ENCODE measurements around the gene MRC1. TPM values are rescaled to one million over a fixed set of nuclear protein-coding genes. Genes with fewer than 3 reads are reported as not detected.

MRC1 gene
- total RNA-seq, 2 donors from 2014 or later = 0.09 TPM; not detected in 1

DNA sequence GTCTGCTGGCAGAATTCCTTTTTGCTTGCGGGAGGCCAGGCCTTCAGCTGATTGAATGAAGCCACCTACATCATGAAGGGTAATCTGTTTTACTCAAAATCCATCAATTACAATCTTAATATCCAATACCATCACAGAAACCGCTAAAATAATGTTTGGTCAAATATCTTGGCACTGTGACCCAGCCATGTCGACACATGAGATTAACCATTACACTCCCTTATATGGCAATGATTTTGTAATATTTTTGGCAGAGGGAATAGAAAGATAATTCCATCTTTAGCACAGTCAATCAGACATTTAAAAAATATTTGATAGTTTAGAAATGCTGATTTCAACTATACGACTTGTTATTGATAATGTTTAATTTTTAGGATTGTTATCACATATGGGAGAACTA lies 106.0 kb downstream of the MRC1 start:
- no peak overlapping the region for H3K4me3 ChIP-seq (ENCODE audit: low read length)
- DNase-seq = no peak
- peaks cover 8% of the 10 kb centered on the region for H3K9me3 Mint-ChIP-seq
- H3K4me1 ChIP-seq (ENCODE audit: control insufficient read depth, insufficient read depth, low read length) = no peaks in the 10 kb centered on the region
- TF ChIP-seq, protein P1, sequence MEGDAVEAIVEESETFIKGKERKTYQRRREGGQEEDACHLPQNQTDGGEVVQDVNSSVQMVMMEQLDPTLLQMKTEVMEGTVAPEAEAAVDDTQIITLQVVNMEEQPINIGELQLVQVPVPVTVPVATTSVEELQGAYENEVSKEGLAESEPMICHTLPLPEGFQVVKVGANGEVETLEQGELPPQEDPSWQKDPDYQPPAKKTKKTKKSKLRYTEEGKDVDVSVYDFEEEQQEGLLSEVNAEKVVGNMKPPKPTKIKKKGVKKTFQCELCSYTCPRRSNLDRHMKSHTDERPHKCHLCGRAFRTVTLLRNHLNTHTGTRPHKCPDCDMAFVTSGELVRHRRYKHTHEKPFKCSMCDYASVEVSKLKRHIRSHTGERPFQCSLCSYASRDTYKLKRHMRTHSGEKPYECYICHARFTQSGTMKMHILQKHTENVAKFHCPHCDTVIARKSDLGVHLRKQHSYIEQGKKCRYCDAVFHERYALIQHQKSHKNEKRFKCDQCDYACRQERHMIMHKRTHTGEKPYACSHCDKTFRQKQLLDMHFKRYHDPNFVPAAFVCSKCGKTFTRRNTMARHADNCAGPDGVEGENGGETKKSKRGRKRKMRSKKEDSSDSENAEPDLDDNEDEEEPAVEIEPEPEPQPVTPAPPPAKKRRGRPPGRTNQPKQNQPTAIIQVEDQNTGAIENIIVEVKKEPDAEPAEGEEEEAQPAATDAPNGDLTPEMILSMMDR (conservative IDR thresholded peaks at IDR 0.05) = no peak
- 93 to 98% methylated on average over 2 to 4 of the region's 4 CpGs for WGBS, 2 experiments (ENCODE audit: insufficient coverage in 1 of 2, insufficient read length in 1 of 2)
- H3K4me1 Mint-ChIP-seq = no peaks in the 10 kb centered on the region
- no peak overlapping the region for H3K27ac Mint-ChIP-seq
- no peaks in the 10 kb centered on the region for H3K36me3 ChIP-seq (ENCODE audit: control insufficient read depth, insufficient read depth, low read length)
- no peaks in the 10 kb centered on the region for H3K27me3 ChIP-seq (ENCODE audit: control insufficient read depth, insufficient read depth, low read length, poor library complexity, severe bottlenecking)
- H3K9me3 ChIP-seq (ENCODE audit: control insufficient read depth, low read length) = peaks cover 8% of the 10 kb centered on the region
- H3K36me3 Mint-ChIP-seq (ENCODE audit: low read depth) = no peaks in the 10 kb centered on the region
- no peak overlapping the region for H3K27ac ChIP-seq (ENCODE audit: low read depth, low read length)
- H3K27me3 Mint-ChIP-seq (ENCODE audit: insufficient read depth) = no peaks in the 10 kb centered on the region
- H3K4me3 Mint-ChIP-seq = no peak overlapping the region
- H3K9ac ChIP-seq (ENCODE audit: extremely low read depth, low read length, poor library complexity, severe bottlenecking) = no peak overlapping the region

DNA sequence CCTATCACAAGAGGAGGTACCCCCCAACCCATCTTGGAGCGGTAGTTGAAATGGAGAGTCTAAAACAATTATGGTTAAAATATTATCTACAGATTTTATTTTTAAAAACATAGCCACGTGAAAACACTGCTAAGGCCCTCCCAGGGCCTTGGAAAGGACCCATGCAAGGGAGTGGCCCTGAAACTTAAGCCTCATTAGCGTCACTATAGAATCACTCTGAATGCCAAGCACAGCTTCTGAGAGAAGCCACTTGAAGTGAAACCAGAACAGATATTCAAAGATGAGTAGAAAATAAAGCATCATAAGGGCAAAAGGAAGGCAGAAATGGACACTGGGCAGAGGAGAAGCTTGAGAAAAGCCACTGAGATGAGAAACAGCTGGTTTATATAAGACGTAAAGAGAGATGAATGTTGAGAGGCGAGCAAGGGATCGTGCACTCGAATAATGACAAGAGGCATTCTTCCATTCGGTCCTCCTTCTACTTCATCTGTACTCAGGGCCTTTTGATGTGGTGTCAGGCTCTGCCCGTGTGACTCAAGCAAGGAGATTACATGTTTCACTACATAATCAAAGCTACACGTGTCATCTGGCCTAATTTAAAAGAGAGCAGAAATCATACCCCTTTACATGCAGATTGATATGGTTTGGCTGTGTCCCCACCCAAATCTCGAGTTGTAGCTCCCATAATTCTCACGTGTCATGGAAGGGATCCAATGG lies 109.2 kb downstream of the MRC1 start:
- H3K27me3 Mint-ChIP-seq (ENCODE audit: insufficient read depth) = no peaks in the 10 kb centered on the region
- H3K27ac ChIP-seq (ENCODE audit: low read depth, low read length) = no peak overlapping the region
- H3K9ac ChIP-seq (ENCODE audit: extremely low read depth, low read length, poor library complexity, severe bottlenecking) = no peak overlapping the region
- no peaks in the 10 kb centered on the region for H3K36me3 Mint-ChIP-seq (ENCODE audit: low read depth)
- H3K4me3 ChIP-seq (ENCODE audit: low read length) = no peak overlapping the region
- 89 to 94% methylated on average over 6 to 11 of the region's 12 CpGs for WGBS, 2 experiments (ENCODE audit: insufficient coverage in 1 of 2, insufficient read length in 1 of 2)
- peaks cover 4% of the 10 kb centered on the region for H3K4me1 Mint-ChIP-seq
- no peaks in the 10 kb centered on the region for H3K9me3 Mint-ChIP-seq
- H3K27me3 ChIP-seq (ENCODE audit: control insufficient read depth, insufficient read depth, low read length, poor library complexity, severe bottlenecking) = no peaks in the 10 kb centered on the region
- no peaks in the 10 kb centered on the region for H3K4me1 ChIP-seq (ENCODE audit: control insufficient read depth, insufficient read depth, low read length)
- no peak overlapping the region for H3K27ac Mint-ChIP-seq
- H3K9me3 ChIP-seq (ENCODE audit: control insufficient read depth, low read length) = no peaks in the 10 kb centered on the region
- no peaks in the 10 kb centered on the region for H3K36me3 ChIP-seq (ENCODE audit: control insufficient read depth, insufficient read depth, low read length)
- DNase-seq = no peak
- TF ChIP-seq, protein P1 (conservative IDR thresholded peaks at IDR 0.05) = no peak
- H3K4me3 Mint-ChIP-seq = no peak overlapping the region

DNA sequence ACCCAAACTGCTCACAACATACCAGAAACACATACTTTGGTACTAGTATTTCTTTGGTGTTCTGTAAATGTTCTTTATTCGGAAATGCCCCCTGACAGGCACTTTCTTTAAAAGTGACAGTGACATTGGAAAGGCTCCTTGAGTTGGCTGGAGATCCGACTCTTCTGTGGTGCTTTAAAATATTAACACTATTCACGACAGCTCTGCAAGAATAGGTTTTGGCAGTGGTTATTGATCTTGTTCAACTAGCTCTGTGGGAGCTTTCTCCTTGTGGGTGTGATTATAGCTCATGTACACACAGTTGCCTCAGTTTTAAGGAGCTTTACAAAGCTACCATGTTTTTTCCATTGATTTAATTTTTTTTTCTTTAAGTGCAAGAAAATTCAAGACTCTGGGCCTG lies 112.2 kb downstream of the MRC1 start:
- no peaks in the 10 kb centered on the region for H3K27me3 ChIP-seq (ENCODE audit: control insufficient read depth, insufficient read depth, low read length, poor library complexity, severe bottlenecking)
- H3K9me3 ChIP-seq (ENCODE audit: control insufficient read depth, low read length) = no peaks in the 10 kb centered on the region
- no peak overlapping the region for H3K9ac ChIP-seq (ENCODE audit: extremely low read depth, low read length, poor library complexity, severe bottlenecking)
- no peaks in the 10 kb centered on the region for H3K36me3 Mint-ChIP-seq (ENCODE audit: low read depth)
- H3K36me3 ChIP-seq (ENCODE audit: control insufficient read depth, insufficient read depth, low read length) = no peaks in the 10 kb centered on the region
- H3K27me3 Mint-ChIP-seq (ENCODE audit: insufficient read depth) = no peaks in the 10 kb centered on the region
- DNase-seq = no peak
- no peaks in the 10 kb centered on the region for H3K9me3 Mint-ChIP-seq
- TF ChIP-seq, protein P1 (conservative IDR thresholded peaks at IDR 0.05) = no peak
- H3K27ac ChIP-seq (ENCODE audit: low read depth, low read length) = no peak overlapping the region
- H3K4me3 Mint-ChIP-seq = no peak overlapping the region
- no peak overlapping the region for H3K27ac Mint-ChIP-seq
- no peak overlapping the region for H3K4me3 ChIP-seq (ENCODE audit: low read length)
- WGBS, 2 experiments (ENCODE audit: insufficient coverage in 1 of 2, insufficient read length in 1 of 2) = 91% methylated on average over 3 of the region's 3 CpGs; no CpG with 5 or more reads in 1 of the 2 experiments
- no peaks in the 10 kb centered on the region for H3K4me1 ChIP-seq (ENCODE audit: control insufficient read depth, insufficient read depth, low read length)
- peaks cover 4% of the 10 kb centered on the region for H3K4me1 Mint-ChIP-seq

Measured in endodermal cell (in vitro differentiated cells).